ENCODE data around the gene ITGB3. TPM values are rescaled to one million over a fixed set of nuclear protein-coding genes. Genes with fewer than 3 reads are reported as not detected.
"Not testable (repeated sequence)": the region's sequence is repeated elsewhere in the genome, so short reads cannot be mapped to it uniquely, and the experiment has no call there.

Gene ITGB3
- total and polyA plus RNA-seq, 3 donors from 2014 or later, result 6.9 to 10.3 (median 7.6) TPM

DNA sequence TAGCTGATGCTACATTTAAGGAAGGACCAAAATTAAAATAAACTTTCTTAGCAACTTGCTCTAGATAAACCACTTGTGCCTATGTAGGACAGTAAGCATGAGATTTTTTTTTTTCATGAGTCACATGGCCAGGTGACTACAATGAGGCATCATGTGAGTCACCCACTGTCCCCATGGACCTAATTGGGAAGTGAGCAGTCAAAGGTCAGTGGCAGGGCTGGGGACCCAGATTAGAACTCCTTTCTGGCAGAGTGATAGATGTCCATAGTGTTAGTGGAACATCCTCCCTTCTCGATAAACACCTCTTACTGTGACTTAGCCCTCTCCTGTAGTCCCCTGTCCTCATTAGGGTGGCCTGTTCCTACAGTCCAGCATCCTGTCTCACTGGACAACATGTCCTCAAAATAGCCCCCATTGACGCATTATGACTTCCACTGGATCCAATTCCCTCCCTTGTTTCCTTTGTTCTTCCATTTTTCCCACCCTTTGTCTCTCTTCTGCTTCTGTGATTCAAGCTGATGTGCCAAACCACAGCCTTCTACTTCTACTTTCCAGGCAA is 12.4 kb downstream of the ITGB3 start:
- Histone ChIP-seq H3K9me3 (no peaks in the 10 kb centered on the region), H3K36me3 (ENCODE audit: low read depth, missing control alignments) (no peaks in the 10 kb centered on the region), H3K27me3 (no peaks in the 10 kb centered on the region), H3K27ac (no peak overlapping the region), H3K4me1 (no peaks in the 10 kb centered on the region), H3K4me3 (no peak overlapping the region)
- intact Hi-C loops (cut with DNase I; ENCODE audit: low total_unique reads), result no loop called here
- 62 to 77% methylated on average over 2 of the region's 2 CpGs for WGBS, 2 donors
- no peak for TF ChIP-seq POLR2A (IDR thresholded peaks at IDR 0.05)
- TF ChIP-seq, protein P1, sequence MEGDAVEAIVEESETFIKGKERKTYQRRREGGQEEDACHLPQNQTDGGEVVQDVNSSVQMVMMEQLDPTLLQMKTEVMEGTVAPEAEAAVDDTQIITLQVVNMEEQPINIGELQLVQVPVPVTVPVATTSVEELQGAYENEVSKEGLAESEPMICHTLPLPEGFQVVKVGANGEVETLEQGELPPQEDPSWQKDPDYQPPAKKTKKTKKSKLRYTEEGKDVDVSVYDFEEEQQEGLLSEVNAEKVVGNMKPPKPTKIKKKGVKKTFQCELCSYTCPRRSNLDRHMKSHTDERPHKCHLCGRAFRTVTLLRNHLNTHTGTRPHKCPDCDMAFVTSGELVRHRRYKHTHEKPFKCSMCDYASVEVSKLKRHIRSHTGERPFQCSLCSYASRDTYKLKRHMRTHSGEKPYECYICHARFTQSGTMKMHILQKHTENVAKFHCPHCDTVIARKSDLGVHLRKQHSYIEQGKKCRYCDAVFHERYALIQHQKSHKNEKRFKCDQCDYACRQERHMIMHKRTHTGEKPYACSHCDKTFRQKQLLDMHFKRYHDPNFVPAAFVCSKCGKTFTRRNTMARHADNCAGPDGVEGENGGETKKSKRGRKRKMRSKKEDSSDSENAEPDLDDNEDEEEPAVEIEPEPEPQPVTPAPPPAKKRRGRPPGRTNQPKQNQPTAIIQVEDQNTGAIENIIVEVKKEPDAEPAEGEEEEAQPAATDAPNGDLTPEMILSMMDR (IDR thresholded peaks at IDR 0.05), result no peak
- DNase-seq, result no peak

DNA sequence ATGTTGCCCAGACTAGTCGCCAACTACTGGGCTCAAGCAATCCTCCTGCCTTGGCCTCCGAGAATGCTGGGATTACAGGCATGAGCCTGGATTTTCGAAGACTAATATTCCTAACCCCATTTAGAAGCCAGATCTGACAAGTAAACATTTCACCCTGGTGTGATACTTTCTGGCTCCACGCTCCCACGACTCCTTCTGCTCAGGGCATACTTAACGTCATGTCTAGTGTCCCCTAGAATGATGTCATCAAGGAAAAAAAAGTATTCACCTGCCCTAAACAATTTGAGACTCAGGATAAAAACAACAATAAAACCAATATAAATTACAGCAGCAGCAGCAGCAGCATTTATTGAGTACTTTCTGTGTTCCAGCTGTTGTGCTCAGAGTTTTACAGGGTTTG is 13.2 kb downstream of the ITGB3 start:
- Histone ChIP-seq H3K36me3 (ENCODE audit: low read depth, missing control alignments) (no peaks in the 10 kb centered on the region), H3K9me3 (no peaks in the 10 kb centered on the region), H3K27me3 (no peaks in the 10 kb centered on the region), H3K27ac (no peak overlapping the region), H3K4me3 (no peak overlapping the region), H3K4me1 (no peaks in the 10 kb centered on the region)
- intact Hi-C loops (cut with DNase I; ENCODE audit: low total_unique reads), result no loop called here
- no peak for DNase-seq
- WGBS, 2 donors, result 90 to 97% methylated on average over 6 of the region's 6 CpGs
- TF ChIP-seq, protein P1 (IDR thresholded peaks at IDR 0.05), result no peak
- no peak for TF ChIP-seq POLR2A (IDR thresholded peaks at IDR 0.05)

DNA sequence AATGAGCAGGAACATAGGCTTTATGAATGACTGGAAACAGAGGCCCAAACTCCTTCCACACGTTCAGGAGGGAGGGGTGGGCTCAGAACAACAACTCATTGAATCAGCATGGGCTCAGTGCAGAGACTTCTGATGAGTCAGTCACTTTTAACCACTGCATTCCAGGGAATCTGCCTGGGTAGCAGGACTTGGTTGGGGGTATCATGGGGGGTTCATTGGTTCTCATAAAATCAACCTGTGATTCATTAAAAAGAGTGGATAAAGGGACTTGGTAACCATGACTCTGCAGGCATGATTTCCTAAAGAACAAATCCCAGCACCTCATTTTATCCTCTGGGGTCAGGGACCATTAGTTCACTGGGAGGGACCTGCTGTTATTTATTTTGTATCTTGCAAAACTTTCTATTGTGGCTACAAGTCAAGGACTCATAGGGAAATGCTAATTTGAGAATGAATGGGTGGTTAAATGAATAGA is 13.8 kb downstream of the ITGB3 start:
- intact Hi-C loops (cut with DNase I; ENCODE audit: low total_unique reads), result no loop called here
- Histone ChIP-seq H3K36me3 (ENCODE audit: low read depth, missing control alignments) (no peaks in the 10 kb centered on the region), H3K27ac (no peak overlapping the region), H3K4me1 (no peaks in the 10 kb centered on the region), H3K4me3 (no peak overlapping the region), H3K27me3 (no peaks in the 10 kb centered on the region), H3K9me3 (no peaks in the 10 kb centered on the region)
- WGBS, 2 donors, result 42 to 46% methylated on average over 1 of the region's 1 CpG
- DNase-seq, result no peak
- TF ChIP-seq, protein P1 (IDR thresholded peaks at IDR 0.05), result no peak
- TF ChIP-seq POLR2A (IDR thresholded peaks at IDR 0.05), result no peak

DNA sequence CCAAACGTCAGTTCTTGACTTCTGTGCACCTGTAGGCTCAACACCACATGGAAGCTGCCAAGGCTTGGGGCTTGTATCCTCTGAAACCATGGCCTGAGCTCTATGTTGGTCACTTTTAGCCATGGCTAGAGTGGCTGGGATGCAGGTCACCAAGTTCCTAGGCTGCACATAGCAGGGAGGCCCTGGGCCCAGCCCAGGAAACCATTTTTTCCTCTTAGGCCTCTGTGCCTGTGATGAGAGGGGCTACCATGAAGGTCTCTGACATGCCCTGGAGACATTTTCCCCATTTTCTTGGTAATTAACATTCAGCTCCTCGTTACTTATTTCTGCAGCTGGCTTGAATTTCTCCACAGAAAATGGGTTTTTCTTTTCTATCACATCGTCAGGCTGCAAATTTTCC is 15.3 kb downstream of the ITGB3 start:
- WGBS, 2 donors, result 75 to 96% methylated on average over 3 of the region's 3 CpGs

DNA sequence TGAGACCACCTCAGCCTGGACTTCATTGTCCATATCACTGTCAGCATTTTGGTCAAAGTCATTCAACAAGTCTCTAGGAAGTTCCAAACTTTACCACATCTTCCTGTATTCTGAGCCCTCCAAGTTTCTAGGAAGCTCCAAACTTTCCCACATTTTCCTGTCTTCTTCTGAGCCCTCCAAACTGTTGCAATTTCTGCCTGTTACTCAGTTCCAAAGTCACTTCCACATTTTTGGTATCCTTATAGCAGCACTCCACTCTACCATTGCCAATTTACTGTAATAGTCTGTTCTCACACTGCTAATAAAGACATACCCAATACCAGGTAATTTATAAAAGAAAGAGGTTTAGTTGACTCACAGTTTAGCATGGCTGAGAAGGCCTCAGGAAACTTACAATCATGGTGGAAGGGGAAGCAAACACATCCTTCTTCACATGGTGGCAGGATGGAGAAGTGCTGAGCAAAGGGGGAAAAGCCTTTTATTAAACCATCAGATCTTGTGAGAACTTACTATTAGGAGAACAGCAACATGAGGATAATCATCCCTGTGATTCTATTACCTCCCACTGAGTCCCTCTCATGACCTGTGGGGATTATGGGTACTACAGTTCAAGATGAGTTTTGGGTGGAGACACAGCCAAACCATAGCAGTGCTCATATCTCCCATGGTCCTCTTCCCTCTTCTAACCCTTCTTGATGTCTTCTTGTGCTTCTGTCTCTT is 16.1 kb downstream of the ITGB3 start:
- H3K27me3 ChIP-seq; H3K4me3 ChIP-seq; intact Hi-C loops (cut with DNase I; ENCODE audit: low total_unique reads); DNase-seq; H3K36me3 ChIP-seq (ENCODE audit: low read depth, missing control alignments); H3K4me1 ChIP-seq; H3K27ac ChIP-seq; H3K9me3 ChIP-seq: not testable (repeated sequence)

More for the DNA sequence above, 15.3 kb downstream of the ITGB3 start:
- H3K4me3 ChIP-seq; H3K4me1 ChIP-seq; intact Hi-C loops (cut with DNase I; ENCODE audit: low total_unique reads); H3K9me3 ChIP-seq; H3K36me3 ChIP-seq (ENCODE audit: low read depth, missing control alignments); H3K27ac ChIP-seq; DNase-seq; H3K27me3 ChIP-seq: not testable (repeated sequence)
